Activated T-cell treated with anti-CD3 and anti-CD28 coated beads, Interleukin-2, amount 50 U/mL, for 24 hours (primary cell): Measurements from ENCODE around the gene RNU2-1.
"Not testable (repeated sequence)": the region's sequence is repeated elsewhere in the genome, so short reads cannot be mapped to it uniquely, and the experiment has no call there.

Experiments
- DNase-seq: peaks from one replicate; pipeline ENCODE4 v3.0.0-alpha.2; 2020
- H3K27ac Mint-ChIP-seq: 2 replicates; pipeline ENCODE4 v1.8.0; 2020; ENCODE audit warnings: mild to moderate bottlenecking, mixed read lengths
- H3K27me3 Mint-ChIP-seq: 2 replicates; pipeline ENCODE4 v1.8.0; 2020; ENCODE audit warnings: mixed read lengths
- H3K36me3 Mint-ChIP-seq: 2 replicates; pipeline ENCODE4 v1.8.0; 2020; ENCODE audit warnings: low read depth, mixed read lengths
- H3K4me1 Mint-ChIP-seq: 2 replicates; pipeline ENCODE4 v1.8.0; 2020; ENCODE audit warnings: low read depth, mixed read lengths
- H3K4me3 Mint-ChIP-seq: 2 replicates; pipeline ENCODE4 v1.8.0; 2020; ENCODE audit warnings: mild to moderate bottlenecking, moderate library complexity, mixed read lengths
- H3K9me3 Mint-ChIP-seq: 2 replicates; pipeline ENCODE4 v1.8.0; 2020; ENCODE audit warnings: mixed read lengths

The RNU2-1 gene

DNA sequence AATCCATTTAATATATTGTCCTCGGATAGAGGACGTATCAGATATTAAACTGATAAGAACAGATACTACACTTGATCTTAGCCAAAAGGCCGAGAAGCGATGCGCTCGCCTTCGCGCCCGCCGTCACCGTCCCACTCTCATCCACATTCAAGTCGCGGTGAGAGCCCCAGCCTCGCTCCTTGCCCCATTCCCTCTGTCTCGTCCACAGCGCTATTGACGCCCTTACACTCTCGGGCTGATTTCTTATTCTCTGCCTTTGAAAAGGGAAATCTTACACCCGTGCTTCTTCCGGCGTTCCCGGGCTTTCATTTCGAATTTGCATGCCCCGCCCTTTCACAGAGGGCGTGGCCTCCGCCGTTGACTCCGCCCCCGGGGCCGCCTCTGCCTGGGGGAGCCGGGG is at the start of gene RNU2-1:
RNU2-1 (minus strand) TSS at position 101 of the 400 bp plus-strand sequence.
- not testable (repeated sequence) for H3K36me3 Mint-ChIP-seq, DNase-seq, H3K4me1 Mint-ChIP-seq, H3K4me3 Mint-ChIP-seq, H3K9me3 Mint-ChIP-seq, H3K27me3 Mint-ChIP-seq
- H3K27ac Mint-ChIP-seq: peak within 1 kb of the TSS; percentile 69

DNA sequence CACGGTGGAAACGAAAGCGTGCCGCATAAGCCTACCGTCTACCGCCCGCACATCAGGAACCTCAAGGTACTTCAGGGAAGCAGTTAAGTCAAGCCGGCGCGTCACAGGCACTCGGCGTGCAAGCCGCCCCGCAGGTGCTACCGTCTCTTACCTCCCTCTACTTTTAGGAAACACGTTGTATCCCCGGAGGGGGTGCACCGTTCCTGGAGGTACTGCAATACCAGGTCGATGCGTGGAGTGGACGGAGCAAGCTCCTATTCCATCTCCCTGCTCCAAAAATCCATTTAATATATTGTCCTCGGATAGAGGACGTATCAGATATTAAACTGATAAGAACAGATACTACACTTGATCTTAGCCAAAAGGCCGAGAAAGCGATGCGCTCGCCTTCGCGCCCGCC is 39.1 kb upstream of the RNU2-1 start:
- not testable (repeated sequence) for H3K27me3 Mint-ChIP-seq, H3K27ac Mint-ChIP-seq, H3K4me1 Mint-ChIP-seq, DNase-seq, H3K4me3 Mint-ChIP-seq, H3K9me3 Mint-ChIP-seq, H3K36me3 Mint-ChIP-seq

DNA sequence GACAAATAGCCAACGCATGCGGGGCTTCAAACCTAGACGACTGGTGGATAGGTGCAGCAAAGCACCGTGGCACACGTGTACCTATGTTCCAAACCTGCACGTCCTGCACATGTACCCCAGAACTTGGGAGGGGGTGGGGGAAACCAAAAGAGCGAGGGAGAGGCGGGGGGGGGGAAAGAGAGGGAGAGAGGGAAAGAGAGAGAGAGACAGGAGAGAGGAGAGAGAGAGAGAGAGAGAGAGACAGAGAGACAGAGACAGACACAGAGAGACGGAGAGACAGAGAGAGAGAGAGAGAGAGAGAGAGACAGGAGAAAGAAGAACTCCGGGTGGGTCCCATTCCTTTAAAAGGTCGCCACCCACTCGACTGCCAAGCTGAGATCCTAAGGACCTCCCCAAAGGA is 38.7 kb upstream of the RNU2-1 start:
- H3K4me3 Mint-ChIP-seq, DNase-seq, H3K9me3 Mint-ChIP-seq, H3K27me3 Mint-ChIP-seq, H3K36me3 Mint-ChIP-seq, H3K27ac Mint-ChIP-seq, H3K4me1 Mint-ChIP-seq: not testable (repeated sequence)

DNA sequence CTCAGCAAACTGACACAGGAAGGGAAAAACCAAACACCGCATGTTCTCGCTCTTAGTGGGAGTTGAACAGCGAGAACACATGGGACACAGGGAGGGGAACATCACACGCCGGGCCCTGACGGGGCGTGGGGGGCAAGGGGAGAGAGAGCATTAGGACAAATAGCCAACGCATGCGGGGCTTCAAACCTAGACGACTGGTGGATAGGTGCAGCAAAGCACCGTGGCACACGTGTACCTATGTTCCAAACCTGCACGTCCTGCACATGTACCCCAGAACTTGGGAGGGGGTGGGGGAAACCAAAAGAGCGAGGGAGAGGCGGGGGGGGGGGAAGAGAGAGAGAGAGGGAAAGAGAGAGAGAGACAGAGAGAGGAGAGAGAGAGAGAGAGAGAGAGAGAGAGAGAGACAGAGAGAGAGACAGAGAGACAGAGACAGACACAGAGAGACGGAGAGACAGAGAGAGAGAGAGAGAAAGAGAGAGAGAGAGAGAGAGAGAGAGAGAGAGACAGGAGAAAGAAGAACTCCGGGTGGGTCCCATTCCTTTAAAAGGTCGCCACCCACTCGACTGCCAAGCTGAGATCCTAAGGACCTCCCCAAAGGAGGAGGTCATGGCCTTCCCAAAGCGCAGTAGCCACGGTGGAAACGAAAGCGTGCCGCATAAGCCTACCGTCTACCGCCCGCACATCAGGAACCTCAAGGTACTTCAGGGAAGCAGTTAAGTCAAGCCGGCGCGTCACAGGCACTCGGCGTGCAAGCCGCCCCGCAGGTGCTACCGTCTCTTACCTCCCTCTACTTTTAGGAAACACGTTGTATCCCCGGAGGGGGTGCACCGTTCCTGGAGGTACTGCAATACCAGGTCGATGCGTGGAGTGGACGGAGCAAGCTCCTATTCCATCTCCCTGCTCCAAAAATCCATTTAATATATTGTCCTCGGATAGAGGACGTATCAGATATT is 37.1 kb upstream of the RNU2-1 start:
- not testable (repeated sequence) for H3K36me3 Mint-ChIP-seq, H3K27me3 Mint-ChIP-seq, H3K4me3 Mint-ChIP-seq, DNase-seq, H3K27ac Mint-ChIP-seq, H3K4me1 Mint-ChIP-seq, H3K9me3 Mint-ChIP-seq

DNA sequence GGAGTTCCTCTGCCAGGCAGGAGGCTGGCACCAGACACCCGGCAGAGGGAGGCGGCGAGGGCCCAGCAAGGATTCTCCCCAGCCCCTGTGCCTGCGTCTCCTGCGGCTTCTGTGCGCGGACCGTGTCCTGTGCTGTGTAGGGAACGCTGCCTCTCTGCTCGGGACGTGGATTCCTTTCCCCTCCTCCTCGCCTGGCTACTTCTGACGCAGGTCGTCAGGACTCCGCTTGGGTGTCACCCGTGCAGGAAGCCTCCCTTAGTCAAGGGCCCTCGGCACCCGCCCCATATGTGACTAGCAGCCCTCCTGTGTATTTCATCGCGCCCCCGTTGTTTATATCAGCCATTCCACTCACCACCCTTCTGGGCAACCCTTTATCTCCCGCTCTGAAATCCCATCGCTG is 12.7 kb upstream of the RNU2-1 start:
- H3K9me3 Mint-ChIP-seq, H3K4me1 Mint-ChIP-seq, H3K4me3 Mint-ChIP-seq, H3K27ac Mint-ChIP-seq, H3K27me3 Mint-ChIP-seq, DNase-seq, H3K36me3 Mint-ChIP-seq: not testable (repeated sequence)

DNA sequence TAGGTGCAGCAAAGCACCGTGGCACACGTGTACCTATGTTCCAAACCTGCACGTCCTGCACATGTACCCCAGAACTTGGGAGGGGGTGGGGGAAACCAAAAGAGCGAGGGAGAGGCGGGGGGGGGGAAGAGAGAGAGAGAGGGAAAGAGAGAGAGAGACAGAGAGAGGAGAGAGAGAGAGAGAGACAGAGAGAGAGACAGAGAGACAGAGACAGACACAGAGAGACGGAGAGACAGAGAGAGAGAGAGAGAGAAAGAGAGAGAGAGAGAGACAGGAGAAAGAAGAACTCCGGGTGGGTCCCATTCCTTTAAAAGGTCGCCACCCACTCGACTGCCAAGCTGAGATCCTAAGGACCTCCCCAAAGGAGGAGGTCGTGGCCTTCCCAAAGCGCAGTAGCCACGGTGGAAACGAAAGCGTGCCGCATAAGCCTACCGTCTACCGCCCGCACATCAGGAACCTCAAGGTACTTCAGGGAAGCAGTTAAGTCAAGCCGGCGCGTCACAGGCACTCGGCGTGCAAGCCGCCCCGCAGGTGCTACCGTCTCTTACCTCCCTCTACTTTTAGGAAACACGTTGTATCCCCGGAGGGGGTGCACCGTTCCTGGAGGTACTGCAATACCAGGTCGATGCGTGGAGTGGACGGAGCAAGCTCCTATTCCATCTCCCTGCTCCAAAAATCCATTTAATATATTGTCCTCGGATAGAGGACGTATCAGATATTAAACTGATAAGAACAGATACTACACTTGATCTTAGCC is 7.0 kb upstream of the RNU2-1 start:
- not testable (repeated sequence) for H3K36me3 Mint-ChIP-seq, H3K27ac Mint-ChIP-seq, DNase-seq, H3K27me3 Mint-ChIP-seq, H3K4me3 Mint-ChIP-seq, H3K4me1 Mint-ChIP-seq, H3K9me3 Mint-ChIP-seq

DNA sequence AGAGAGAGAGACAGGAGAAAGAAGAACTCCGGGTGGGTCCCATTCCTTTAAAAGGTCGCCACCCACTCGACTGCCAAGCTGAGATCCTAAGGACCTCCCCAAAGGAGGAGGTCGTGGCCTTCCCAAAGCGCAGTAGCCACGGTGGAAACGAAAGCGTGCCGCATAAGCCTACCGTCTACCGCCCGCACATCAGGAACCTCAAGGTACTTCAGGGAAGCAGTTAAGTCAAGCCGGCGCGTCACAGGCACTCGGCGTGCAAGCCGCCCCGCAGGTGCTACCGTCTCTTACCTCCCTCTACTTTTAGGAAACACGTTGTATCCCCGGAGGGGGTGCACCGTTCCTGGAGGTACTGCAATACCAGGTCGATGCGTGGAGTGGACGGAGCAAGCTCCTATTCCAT is 5.8 kb upstream of the RNU2-1 start:
- not testable (repeated sequence) for H3K36me3 Mint-ChIP-seq, H3K27ac Mint-ChIP-seq, H3K9me3 Mint-ChIP-seq, H3K4me1 Mint-ChIP-seq, H3K4me3 Mint-ChIP-seq, DNase-seq, H3K27me3 Mint-ChIP-seq

DNA sequence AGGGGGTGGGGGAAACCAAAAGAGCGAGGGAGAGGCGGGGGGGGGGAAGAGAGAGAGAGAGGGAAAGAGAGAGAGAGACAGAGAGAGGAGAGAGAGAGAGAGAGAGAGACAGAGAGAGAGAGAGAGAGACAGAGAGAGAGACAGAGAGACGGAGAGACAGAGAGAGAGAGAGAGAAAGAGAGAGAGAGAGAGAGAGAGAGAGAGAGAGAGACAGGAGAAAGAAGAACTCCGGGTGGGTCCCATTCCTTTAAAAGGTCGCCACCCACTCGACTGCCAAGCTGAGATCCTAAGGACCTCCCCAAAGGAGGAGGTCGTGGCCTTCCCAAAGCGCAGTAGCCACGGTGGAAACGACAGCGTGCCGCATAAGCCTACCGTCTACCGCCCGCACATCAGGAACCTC is 514 bp downstream of the RNU2-1 start:
- not testable (repeated sequence) for DNase-seq, H3K4me1 Mint-ChIP-seq, H3K36me3 Mint-ChIP-seq, H3K4me3 Mint-ChIP-seq, H3K9me3 Mint-ChIP-seq, H3K27me3 Mint-ChIP-seq
- peak overlapping the region; percentile 69 for H3K27ac Mint-ChIP-seq

DNA sequence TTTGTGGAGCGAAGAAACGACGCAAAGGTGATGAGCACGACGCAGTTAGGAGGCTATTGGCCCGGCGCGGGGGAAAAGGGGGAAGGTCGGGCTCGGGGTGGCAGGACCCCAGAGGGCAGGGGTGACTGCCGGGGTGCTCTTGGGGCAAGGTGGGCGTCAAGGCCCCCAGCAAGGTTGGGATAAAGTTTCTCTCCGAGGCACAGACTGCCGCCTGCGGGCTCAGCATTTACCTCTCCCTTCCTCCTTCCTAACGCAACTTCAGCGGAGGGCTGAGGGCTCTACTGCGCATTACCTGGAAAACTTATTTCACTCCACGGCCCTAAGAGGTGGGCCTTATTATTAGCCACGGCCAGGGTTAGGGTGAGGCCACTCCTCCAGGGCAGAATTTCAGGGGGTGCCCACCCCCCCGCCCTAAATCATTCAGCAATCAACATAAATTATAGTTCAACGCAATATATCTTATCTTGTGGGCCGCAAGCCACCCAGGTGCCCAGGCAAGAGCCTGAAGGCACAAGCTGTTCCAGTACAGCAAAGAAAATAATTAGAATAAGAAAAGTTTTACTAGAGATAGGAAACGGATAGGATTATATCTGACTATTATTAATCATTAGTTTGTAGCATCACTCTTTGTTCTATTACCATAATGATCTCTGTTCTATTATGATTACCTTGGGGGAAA is 1.6 kb downstream of the RNU2-1 start:
- not testable (repeated sequence) for H3K4me1 Mint-ChIP-seq, H3K27ac Mint-ChIP-seq, H3K9me3 Mint-ChIP-seq, H3K4me3 Mint-ChIP-seq, H3K27me3 Mint-ChIP-seq, H3K36me3 Mint-ChIP-seq, DNase-seq

DNA sequence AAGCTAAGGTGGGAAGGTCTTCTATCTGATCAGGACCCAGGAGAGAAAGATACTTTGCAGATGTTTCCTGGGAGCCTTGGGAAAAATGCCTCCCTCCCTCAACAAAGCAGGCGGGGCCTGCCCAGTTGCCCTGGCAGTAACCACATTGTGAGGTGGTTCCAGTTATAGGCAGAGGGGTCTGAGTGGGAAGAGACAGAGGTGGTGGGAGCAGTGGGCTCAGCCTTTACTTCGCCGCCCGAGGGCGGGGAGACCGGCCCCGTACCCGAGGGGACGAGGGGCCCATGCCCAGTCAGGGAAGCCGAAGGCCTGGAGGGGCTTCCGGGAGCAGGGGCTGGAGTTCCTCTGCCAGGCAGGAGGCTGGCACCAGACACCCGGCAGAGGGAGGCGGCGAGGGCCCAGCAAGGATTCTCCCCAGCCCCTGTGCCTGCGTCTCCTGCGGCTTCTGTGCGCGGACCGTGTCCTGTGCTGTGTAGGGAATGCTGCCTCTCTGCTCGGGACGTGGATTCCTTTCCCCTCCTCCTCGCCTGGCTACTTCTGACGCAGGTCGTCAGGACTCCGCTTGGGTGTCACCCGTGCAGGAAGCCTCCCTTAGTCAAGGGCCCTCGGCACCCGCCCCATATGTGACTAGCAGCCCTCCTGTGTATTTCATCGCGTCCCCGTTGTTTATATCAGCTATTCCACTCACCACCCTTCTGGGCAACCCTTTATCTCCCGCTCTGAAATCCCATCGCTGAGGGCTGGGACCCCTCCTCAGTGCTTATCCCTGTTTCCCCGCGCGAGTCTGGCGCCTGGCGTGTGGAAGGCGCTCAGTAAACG is 2.4 kb downstream of the RNU2-1 start:
- H3K27ac Mint-ChIP-seq: not testable (repeated sequence)

DNA sequence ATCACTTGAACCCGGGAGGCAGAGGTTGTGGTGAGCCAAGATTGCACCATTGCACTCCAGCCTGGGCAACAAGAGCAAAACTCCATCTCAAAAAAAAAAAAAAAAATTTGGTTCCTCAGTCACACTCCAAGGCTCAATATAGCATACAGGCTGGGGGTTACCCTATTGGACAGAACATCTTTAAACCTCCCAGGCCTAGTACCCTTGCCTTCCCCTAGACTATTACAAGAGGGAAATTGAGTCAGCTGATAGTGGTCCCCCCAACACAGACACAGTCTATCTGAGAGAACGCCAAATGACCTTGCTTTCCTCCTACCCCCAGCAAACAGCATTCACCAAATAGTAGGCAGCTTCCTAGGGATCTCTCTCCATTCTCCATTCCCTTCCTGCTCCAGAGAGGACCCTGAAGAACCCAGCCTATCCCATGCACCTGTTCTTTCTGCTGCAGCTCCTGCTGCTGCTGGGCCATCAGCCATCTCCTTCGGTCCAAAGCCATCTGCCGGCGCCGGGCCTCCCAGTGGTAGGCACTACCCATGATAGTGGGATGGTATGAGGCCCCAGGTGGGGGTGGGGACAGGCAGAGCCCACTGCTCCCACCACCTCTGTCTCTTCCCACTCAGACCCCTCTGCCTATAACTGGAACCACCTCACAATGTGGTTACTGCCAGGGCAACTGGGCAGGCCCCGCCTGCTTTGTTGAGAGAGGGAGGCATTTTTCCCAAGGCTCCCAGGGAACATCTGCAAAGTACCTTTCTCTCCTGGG is 5.6 kb downstream of the RNU2-1 start, which contains the start of gene CCDC200:
CCDC200 (minus strand) TSS at position 604 of the 763 bp plus-strand sequence; CDS start at position 535, 69 bp downstream.
- H3K27ac Mint-ChIP-seq, DNase-seq: not testable (repeated sequence)

More for the DNA sequence above, 2.4 kb downstream of the RNU2-1 start:
- not testable (repeated sequence) for H3K36me3 Mint-ChIP-seq, H3K9me3 Mint-ChIP-seq, H3K4me3 Mint-ChIP-seq, H3K4me1 Mint-ChIP-seq, DNase-seq, H3K27me3 Mint-ChIP-seq

DNA sequence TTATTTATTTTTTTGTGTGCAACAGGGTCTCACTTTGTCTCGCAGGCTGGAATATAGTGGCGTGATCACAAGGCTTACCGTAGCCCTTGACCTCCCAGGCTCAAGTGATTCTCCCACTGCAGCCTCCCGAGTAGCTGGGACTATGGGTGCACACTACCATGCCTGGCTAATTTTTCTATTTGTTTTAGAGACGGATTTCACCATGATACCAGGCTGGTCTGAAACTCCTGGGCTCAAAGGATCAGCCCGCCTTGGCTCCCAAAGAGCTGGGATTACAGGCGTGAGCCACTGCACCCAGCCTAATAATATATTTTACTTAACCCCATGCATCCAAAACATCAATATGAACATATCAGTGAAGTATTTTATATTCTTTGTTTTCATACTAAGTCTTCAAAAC is 7.4 kb downstream of the RNU2-1 start:
- Mint-ChIP-seq H3K9me3 (no peaks in the 10 kb centered on the region), H3K4me1 (peaks cover 3% of the 10 kb centered on the region)

More for the DNA sequence above, 5.6 kb downstream of the RNU2-1 start, which contains the start of gene CCDC200:
- H3K27me3 Mint-ChIP-seq, H3K9me3 Mint-ChIP-seq, H3K4me3 Mint-ChIP-seq, H3K4me1 Mint-ChIP-seq: not testable (repeated sequence)
- H3K36me3 Mint-ChIP-seq: peaks cover 14% of the 10 kb centered on the region

DNA sequence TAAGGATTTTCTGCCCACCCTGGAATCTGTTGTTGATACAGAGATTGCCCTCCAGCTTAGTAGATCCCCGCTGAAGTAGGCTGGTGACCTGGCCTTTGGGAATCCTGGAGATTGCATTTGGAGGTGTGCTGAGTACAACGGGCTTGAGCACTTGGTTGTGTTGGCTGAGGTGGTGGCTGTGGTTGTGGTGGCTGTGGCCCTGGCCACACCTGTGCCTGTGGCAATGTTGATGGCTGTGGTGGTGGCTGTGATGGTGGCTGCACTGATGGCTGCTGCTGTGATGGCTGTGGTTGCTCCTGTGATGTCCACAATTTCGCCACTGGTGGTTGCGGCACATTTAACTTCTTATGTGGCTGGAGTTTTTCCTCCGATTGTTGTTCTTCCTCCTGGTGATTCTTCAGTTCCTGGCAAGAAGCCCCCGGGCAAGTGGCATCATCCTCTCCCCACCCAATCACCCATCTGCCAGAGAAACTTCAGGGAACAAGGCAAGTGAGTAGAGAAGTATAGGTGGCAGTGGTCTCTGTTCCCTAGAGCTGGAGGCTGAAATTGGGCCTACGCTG is 9.6 kb downstream of the RNU2-1 start:
- H3K9me3 Mint-ChIP-seq: no peaks in the 10 kb centered on the region
- H3K27me3 Mint-ChIP-seq: no peaks in the 10 kb centered on the region
- no peak overlapping the region for H3K27ac Mint-ChIP-seq
- peaks cover 3% of the 10 kb centered on the region for H3K4me1 Mint-ChIP-seq
- H3K4me3 Mint-ChIP-seq: no peak overlapping the region
- no peak for DNase-seq
- H3K36me3 Mint-ChIP-seq: peaks cover 21% of the 10 kb centered on the region

More for the DNA sequence above, 7.4 kb downstream of the RNU2-1 start:
- no peak overlapping the region for H3K4me3 Mint-ChIP-seq
- no peak for DNase-seq
- peaks cover 14% of the 10 kb centered on the region for H3K36me3 Mint-ChIP-seq
- no peaks in the 10 kb centered on the region for H3K27me3 Mint-ChIP-seq
- H3K27ac Mint-ChIP-seq: no peak overlapping the region
